CD4-positive, alpha-beta T cell treated with Interleukin-21 for 1 hour (primary cell): ENCODE results near the gene FAM131A.

Experiments used
- DNase-seq: peaks from one replicate; pipeline ENCODE4 v3.0.0-alpha.2; 2020

FAM131A gene

DNA sequence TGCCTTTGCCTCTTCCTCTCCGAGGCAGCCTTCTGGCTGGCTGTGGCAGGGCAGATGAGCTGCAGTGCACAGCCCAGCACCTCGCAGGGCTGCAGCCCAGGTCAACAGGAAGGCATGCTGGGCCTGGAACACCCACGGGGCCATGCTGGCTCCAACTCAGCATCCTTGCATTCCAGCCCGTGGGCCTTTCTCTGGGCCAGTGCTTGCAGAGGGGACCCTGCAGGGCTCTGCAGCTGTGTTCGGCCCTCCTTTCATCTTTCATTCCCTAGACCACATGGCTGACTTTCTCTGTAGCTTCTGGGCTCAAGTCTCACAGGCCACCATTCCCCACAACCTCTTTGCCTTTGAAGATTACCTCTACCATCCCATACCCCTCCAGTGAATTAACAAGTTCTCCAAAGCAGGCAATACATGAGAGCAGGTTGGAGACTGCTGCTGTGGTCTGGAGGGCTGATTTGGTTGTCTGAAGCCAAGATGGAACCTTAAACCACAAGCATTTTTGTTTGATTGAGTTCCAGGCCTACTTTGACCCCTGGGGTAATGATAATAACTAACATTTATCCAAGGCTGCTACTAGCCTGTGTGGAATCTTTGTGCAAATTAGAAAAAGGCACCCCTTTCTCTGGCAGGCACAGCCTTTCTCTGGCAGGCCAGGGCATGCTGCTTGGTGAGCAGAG, 5.9 kb downstream of the FAM131A start:
- DNase-seq = no peak

DNA sequence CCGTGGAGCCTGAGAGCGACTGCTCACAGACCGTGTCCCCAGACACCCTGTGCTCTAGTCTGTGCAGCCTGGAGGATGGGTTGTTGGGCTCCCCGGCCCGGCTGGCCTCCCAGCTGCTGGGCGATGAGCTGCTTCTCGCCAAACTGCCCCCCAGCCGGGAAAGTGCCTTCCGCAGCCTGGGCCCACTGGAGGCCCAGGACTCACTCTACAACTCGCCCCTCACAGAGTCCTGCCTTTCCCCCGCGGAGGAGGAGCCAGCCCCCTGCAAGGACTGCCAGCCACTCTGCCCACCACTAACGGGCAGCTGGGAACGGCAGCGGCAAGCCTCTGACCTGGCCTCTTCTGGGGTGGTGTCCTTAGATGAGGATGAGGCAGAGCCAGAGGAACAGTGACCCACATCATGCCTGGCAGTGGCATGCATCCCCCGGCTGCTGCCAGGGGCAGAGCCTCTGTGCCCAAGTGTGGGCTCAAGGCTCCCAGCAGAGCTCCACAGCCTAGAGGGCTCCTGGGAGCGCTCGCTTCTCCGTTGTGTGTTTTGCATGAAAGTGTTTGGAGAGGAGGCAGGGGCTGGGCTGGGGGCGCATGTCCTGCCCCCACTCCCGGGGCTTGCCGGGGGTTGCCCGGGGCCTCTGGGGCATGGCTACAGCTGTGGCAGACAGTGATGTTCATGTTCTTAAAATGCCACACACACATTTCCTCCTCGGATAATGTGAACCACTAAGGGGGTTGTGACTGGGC, 7.3 kb downstream of the FAM131A start:
- DNase-seq = no peak

DNA sequence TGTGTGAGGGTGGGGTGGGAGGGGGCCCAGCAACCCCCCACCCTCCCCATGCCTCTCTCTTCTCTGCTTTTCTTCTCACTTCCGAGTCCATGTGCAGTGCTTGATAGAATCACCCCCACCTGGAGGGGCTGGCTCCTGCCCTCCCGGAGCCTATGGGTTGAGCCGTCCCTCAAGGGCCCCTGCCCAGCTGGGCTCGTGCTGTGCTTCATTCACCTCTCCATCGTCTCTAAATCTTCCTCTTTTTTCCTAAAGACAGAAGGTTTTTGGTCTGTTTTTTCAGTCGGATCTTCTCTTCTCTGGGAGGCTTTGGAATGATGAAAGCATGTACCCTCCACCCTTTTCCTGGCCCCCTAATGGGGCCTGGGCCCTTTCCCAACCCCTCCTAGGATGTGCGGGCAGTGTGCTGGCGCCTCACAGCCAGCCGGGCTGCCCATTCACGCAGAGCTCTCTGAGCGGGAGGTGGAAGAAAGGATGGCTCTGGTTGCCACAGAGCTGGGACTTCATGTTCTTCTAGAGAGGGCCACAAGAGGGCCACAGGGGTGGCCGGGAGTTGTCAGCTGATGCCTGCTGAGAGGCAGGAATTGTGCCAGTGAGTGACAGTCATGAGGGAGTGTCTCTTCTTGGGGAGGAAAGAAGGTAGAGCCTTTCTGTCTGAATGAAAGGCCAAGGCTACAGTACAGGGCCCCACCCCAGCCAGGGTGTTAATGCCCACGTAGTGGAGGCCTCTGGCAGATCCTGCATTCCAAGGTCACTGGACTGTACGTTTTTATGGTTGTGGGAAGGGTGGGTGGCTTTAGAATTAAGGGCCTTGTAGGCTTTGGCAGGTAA, 8.1 kb downstream of the FAM131A start:
- DNase-seq = peak; percentile 9

DNA sequence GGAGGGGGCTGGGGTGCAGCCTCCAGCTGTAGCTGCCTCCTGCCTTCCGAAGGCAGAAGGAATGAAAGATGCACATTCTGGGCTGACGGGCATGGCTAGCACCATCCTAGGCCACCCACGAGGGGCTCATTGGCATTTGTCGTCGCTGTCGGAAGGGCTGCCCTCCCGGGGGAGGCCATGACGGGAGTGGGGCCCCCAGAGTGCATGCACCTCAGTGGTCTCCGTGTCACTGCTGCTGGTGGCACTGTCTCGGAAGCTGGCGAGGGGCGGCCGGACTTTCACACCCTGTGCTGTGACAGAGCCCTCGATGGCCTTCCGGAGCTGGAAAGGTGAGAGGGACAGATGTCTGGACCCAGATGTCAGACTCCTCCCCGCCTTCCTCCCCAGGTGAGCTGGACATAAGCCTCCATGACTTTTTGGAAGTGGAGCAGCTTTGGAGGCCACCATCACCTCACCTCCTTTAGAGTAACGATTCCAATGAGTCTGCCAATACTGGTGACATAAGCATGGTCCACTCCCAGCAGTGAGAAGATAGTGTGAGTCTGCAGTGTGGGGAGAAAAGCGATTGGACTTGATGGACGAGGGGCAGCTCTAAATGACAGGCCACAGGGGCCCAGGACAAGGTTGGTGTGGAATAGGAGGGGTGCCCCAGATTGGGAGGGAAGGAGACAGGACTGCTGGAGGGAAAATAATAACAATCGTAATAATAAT, 9.2 kb downstream of the FAM131A start:
- no peak for DNase-seq

DNA sequence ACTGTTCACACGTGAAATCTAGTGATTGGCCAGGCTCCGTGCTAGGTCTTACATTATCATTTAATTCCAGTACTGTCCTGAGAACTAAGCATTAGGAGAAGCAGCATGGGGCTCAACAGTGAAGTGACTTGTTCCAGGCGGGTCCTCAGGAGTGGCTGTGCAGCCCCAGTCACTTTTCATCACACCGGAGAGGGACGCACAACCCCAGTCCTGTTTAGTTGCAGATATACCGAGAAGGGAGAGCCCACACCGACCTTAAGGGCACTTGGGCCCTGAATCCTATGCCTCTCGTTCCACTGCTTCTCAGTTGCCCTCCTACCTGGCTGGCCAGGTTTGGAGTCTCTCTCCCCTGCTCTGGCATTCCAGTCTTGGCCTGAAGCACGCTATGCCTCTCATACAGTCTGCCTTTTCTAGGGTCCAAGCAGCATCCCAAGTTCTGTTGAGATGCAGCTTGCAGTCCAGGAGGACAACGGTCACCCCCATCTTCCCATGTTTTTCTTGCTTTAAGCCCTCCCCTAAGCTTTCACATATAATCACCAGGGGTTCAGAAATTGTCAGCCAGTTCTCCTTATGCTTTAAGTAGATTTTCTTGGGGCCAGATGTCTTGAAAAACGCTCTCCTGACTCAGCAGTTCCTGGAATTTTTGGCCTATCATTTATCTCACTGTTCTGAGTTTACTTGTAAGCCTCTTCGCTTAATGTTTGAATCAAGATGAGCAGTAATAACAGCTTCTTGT, 10.1 kb downstream of the FAM131A start:
- no peak for DNase-seq

DNA sequence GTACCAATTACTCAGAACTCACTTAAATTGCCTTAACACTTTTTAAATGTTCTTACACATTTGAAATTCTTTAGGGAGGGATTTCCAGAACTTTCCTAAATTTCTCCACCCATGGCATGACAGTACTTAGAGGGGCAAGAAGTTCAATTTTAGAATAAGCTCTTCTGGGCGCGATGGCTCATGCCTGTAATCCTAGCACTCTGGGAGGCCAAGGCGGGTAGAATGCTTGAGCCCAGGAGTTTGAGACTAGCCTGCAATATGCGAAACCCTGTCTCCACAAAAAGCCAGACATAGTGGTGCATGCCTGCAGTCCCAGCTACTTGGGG, 10.6 kb downstream of the FAM131A start:
- DNase-seq = no peak

DNA sequence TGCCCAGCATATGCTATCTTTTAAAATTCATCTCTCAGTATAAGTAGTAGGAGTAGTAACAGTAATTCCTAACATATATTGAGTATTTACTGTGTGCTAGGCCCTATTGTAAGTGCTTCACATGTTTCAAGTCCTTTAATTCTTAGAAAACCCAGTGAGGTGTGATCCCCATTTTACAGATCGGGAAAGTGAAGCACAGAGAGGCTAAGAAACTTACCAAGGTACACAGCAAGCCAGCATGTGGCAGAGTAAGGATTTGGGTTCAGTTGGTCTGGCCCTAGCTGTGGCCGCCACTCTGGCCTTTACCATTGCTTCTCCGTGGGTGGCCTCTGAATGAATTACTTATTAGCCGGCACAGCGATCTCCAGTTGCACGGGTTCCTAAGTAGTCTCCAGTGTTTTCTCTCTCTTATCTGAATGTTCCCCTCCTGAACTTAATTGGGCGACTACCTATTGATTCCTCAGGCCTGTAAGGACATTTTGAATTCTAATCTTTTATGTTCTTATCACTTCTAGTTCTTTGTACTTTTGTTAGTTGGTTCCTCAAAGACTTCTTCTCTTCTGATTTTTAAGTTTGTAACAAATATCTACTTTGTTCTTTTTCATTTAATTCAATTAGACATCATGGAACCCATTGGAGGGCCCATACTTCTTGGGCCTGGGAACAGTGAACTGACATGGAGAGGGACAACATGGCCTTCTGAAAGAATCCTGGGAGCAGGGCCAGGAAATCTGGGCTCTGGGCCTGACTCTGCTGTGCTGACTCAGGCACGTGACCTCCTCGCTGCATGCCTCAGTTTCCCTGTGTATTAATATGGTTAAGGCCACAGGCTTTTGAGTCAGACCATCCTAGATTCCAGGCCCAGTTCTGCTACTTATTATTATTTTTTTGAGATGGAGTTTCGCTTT, 12.4 kb downstream of the FAM131A start:
- no peak for DNase-seq

DNA sequence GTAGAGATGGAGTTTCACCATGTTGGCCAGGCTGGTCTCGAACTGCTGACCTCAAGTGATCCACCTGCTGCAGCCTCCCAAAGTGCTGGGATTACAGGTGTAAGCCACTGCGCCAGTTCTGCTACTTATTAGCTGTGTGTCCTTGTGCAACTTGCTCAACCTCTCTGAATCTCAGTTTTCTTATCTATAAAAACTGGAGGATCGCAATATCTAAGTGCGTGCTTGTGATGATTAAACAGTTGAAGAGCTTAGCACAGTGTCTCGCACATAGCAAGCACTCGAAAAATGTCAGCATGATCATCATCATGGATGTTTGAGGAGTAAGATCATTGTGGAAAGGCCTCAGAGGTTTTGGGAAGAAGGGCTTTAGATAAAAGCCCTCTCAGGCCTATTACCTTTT, 13.2 kb downstream of the FAM131A start:
- no peak for DNase-seq

DNA sequence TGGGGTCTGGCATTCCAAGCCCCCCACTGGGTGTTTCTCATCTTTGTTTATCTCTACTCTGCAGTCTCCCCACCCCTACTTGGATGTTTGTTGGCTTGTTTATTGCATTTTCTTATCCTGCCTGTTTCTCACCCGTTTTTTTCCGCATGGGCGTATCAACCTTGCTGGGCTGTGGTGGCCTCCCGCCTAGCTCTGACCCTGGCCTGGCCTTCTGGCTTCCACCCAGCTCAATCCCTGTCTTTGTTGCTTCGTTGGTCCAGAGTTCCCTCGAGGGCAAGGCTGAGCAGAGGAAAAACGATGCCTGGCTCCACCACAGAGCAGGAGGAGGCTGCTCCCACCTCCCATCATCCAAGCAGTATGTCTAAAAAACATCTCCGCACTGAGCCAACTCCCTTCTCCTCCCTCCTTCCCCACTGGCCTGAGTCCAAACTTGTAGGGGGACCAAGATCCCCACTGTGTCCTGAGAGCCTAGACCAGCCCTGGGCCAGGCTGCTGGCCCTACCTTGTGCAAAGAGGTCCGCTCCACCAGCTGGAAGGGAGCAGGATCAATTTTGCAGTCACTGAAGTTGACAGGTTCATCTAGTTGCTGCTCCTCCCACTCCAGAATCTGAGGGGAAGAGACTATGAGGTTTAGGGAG, 14.2 kb downstream of the FAM131A start:
- no peak for DNase-seq

DNA sequence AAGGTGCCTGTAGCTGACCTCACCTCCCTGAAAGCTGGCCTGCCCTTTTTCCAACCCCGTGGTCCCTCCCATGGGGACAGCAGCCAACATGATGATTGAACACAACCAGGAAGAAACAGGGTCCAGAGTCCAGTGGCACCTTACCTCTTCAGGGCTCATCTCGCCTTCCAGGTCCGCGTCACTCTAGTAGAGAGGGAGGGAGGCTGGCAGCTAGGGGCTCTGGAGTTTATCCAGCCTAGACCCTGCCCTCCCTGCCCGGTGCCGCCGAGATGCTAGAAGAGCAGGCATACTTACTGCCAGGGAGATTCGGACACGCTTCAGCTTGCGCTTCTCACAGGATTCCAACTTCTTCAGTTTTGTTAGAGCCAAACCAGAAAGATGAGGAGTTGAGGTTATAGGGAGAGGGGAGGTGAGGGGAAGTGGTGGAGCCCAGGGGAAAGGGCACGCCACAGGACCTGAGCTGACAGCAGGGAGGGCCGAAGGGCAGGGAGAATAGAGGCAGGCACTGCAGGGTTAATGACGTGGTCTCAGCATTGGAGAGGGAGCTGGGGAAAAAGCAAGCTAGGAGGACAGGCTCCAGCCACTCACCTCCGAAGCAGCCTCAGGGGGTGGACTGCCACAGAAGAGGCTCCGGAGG, 14.9 kb downstream of the FAM131A start:
- DNase-seq = no peak

DNA sequence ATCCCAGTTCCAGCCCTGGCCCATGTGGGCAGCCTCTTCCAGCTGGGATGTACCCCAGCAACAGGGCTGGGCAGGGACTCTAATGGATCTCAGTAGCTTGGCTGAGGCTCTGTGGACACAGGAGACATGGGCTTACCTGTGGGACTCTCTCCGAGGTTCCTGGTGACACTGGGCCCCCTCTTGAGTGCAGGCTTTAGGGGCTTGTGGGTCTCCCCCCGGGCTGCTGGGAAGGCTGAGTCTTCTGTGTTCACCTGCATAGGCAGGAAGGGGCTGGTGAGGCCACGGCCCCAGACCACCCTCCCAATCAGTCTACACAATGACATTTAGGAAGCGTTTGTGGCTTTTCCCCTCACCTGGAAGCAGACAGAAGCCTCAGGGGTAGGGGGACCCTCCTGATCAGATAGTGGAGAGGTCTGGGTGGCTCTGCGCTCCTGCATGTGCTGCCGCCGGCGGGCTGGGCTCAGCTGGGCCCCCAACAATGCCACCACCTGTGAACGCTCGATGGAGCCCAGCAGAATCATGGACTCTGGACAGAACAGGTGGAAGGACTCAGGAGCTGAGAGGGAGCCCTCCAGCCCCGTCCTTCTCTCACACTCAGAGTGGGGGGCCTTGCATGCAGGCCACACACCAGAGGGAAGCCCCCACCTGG, 15.6 kb downstream of the FAM131A start:
- DNase-seq = no peak

DNA sequence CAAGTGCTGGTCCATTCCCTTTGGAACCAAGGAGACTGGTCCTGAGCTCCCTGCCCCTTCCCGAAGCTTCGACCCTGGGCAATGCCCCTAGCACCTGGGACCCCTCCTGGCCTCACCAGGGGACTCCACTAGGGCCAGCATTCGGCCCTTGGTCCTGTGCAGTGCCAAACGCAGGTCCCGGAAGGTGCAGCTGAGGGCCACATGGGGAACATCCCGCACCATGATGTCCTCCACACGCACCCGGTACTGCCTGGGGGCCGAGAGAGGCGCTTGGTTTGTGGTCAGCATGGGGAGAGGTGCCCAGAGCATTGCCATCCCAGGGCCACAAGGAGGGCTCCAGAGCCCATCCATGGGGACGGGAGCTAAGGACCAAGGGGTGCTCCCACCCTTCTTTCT, 16.1 kb downstream of the FAM131A start:
- no peak for DNase-seq

DNA sequence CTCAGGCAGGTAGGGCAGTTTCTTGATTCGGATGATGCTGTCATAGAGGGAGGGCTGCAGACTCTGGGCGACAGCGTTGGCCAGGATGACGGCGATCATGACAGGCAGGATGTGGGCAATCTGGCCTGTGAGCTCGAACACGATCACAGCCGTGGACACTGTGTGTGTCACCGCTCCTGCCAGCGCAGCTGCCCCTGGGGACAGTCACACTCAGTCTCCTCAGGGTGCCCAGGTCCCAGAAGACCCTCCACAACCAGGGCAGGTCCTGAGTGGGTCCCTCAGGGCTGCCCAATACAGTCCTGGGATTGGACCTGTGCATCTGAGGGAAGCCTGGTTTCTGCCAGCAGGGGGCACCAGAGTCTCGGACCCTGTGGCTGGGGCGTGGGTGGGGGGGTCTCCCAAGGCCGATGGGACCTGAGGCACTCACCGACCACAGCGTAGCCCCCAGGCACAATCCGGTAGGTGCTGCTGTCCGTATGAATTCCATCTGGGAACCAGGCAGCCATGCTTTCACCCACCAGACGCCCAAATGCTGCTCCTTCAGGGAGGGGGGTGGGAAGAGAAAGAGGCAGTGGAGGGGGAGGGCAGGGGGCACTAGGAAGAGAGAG, 16.8 kb downstream of the FAM131A start:
- DNase-seq = peak; percentile 67

DNA sequence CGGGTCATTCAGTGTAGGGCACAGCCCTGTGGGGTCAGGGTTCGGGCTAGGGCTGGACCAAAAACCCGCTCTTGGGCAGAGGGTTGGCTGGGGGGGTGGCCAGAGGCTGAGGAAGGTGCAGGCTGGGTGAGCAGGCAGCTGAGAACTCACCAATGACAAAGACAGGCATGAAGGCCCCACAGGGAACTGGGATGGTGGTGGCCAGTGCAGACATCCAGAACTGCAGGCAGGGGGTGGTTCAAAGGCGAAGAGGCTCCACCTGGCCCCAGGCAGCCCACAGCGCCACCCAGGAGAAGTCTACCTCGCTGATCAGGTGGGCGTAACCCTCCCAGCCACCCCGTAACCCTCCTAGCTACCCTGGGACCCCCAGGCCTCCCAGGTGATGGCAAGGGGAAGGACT, 17.4 kb downstream of the FAM131A start:
- no peak for DNase-seq

DNA sequence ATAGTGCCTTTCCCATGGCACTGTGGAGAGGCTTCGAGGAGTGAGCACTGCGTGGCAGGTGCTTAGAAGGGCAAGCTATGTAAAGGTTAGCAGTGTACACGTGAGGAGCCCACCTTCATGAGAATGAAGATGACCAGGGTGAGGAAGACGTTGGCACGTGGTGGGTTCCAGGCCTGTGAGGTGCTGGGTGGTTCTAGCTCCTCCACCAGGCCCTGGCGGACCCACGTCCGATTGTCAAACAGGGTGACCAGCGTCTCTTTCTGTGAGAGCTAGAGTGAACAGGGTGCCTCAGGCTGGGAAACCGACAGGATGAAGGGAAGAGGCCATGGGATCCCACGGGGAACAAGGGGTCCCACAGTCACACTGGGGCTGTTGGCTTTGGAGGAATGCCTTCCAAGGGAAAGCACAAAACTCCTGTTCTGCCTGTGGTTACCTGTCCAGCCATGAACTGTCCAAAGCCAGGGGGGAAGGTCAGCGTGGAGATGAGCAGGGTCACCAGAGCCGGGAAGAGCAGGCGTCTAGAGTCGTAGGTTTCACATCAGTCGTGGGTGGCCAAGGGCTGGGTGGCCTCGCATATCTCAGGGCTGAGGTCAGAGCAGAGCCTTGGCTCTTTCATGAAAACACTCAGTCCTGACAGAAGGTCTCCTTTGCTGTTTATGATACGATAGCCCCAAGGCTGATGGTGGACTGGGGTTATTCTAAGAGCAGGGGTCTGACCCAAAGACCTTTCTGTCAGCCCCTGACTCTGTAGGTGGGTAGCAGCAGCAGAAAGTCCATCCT, 18.1 kb downstream of the FAM131A start:
- no peak for DNase-seq

DNA sequence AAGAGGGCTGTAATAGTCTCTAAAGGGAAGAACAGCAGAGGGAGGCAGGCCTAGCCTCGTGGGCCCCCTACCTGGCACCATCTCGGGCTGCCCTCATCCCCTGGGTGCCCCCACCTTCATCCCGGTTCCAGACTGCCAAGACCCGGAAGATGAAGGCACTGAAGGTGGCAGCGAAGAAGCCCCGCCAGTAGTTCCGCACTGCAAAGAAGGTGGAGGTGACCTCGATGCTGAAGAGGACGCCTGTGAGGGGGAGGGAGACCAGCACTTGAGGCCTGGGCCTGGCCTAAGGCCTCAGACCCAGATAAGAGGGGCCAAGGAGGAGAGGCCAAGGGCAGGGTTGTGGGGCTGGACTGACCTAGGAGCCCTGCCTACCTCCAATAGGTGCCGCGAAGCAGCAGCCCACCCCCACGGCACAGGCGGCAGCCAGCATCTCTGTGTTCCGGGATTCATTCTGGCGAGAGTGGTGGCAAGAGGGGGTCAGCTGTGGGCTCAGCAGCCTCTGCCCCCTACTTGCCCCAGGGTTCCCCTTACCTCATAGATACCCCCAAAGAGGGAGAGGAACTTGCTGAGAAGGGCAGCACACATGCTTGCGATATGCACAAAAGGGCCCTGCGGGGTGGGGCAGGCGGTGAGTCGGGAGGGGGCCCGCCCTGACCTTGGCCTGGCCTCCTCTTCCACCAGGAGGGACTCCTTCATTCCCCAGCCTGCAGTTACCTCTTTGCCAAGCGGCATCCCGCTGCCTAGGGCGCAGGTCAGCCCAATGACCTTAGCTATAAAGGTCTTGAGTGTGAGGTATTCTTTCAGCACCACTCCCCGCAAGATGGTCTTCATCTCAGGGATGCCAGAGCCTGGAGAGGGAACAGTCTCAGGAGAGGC, 20.1 kb downstream of the FAM131A start:
- DNase-seq = no peak

DNA sequence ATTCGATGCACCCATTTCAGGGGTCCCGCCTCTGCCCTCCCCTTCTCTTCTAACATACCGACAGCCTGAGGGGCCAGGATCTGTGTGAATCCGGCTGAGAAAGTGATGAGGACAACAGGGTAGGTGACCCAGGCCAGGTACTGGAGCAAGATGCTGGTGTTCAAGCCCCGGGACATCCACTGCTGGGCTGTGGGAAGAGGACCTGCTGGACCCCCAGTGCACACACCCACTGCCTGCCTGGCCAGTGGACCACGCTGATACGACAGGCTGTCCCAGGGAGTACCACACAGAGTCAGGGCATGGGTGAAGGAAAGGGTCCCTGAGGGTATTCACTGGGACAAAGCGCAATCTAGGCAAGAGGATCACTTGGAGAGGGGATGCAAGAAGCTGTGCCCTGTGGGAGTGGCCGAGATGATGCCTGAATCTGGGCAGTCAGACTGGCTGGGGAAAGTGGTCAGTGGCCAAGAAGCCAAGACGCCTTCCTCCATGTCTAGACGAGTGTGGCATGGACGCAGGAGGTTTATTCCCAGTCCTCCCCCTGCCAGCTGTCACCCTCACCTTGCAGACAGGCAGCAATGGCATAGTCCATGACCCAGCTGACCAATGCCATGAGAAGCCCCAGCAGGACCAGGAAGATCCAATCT, 20.8 kb downstream of the FAM131A start:
- DNase-seq = no peak
